RPMI7951 (cell line): ENCODE measurements around the gene SULT2A1. TPM values are rescaled to one million over a fixed set of nuclear protein-coding genes. Genes with fewer than 3 reads are reported as not detected.
"Not testable (repeated sequence)": the region's sequence is repeated elsewhere in the genome, so short reads cannot be mapped to it uniquely, and the experiment has no call there.

Experiments used
- DNase-seq: peaks from one replicate; pipeline ENCODE4 v3.0.0-alpha.2; 2012; ENCODE audit warnings: low read depth
- total RNA-seq: library from RNA; depleted of rRNA; stranded (reverse); fragments of >200 nt; shearing (Covaris generic); gene quantifications from 2 replicates; pipeline ENCODE4 v1.2.3, GENCODE V29; 2014; rRNA removed

SULT2A1 gene, protein sequence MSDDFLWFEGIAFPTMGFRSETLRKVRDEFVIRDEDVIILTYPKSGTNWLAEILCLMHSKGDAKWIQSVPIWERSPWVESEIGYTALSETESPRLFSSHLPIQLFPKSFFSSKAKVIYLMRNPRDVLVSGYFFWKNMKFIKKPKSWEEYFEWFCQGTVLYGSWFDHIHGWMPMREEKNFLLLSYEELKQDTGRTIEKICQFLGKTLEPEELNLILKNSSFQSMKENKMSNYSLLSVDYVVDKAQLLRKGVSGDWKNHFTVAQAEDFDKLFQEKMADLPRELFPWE
- total RNA-seq = not detected in 2 replicates

DNA sequence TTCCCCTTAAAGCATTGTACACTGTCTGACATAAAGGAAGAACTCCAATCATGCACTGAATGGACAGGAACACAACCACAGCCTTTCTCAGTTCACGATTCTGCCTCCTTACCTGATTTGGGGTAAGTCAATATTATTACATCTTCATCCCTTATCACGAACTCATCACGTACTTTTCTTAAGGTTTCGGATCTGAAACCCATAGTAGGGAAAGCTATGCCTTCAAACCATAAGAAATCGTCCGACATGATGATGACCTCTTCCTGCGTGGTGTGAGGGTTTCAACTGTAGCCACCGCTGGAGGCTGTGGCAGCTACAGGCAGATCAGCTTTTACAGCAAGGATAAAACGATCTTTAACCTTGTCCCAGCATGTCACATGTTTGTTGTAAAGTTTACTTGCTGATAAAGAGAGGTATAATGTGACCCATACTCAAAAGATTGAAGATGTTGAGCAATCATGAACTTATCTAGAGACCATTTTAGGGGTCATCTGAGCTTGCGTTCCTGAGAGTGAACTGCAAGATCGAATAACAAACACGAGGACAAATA, at the start of gene SULT2A1:
Gene SULT2A1 (minus strand): TSS at position 306 of the 550 bp plus-strand sequence. CDS start 58 bp downstream, at position 248.
- no peak for DNase-seq

- DNase-seq = not testable (repeated sequence)
Measured at GRCh38 chr19:47928581-47928980, 42.5 kb upstream of the SULT2A1 start.

DNA sequence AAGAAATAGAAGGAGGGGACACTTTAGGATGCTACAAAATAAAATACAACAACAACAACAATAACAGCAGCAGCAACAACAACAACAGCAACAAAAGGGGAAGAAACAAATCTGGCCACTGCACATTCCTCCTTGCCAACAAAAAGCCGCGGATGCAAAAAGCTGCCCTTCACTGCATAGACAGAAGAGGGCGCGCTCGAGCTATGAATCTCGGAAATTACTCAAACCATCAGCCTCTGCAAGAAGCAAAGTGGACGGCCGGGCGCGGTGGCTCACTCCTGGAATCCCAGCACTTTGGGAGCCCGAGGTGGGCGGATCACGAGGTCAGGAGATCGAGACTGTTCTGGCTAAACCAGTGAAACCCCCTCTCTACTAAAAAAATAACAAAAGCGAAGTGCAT, 34.0 kb upstream of the SULT2A1 start:
- DNase-seq = not testable (repeated sequence)

DNA sequence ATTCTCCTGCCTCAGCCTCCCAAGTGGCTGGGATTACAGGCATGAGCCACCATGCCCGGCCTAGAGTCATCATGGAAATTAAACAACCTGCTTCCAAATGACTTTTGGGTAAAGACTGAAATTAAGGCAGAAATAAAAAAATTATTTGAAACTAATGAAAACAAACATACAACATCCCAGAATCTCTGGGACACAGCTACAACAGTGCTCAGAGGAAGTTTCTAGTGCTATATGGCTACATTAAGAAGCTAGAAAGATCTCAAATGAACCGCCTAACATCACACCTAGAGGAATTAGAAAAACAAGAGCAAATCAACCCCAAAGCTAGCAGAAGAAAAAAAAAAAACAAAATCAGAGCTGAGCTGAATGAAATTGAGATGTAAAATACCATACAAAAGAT, 24.1 kb upstream of the SULT2A1 start:
- DNase-seq = not testable (repeated sequence)

GRCh38 chr19:47909350-47909749, 23.2 kb upstream of the SULT2A1 start:
- not testable (repeated sequence) for DNase-seq

DNA sequence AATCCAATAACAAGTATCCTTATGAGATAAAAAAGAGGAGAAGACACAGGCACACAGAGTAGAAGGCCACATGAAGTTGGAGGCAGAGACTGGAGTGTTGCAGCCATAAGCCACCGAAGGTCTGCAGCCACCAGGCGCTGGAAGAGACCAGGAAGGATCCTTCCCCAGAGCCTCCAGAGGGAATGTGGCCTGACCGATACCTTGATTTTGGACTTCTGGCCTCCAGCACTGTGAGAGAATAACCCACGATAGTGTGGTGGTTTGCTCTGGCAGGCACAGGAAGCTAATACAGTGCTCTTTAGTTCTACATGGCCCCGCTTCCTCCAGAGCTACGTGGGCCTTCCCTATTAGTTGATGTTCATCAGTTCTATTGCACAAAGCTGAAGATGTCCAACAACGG, 15.3 kb upstream of the SULT2A1 start:
- DNase-seq = no peak

DNA sequence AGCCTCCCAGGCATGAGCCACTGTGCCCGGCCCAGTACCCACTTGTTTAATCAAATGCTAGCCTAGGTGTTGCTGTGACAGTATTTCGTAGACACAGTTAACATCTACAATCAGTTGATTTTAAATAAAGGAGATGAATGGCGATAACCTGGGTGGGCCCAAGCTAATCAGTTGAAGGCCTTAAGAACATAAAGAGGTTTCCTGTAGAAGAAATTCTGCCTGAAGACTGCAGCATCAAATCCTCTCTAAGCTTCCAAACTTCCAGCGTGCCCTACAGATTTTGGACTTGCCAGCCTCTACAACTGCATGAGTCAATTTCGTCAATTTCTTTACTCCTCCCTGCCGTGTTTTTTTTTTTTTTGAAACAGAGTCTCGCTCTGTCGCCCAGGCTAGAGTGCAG, 13.2 kb upstream of the SULT2A1 start:
- no peak for DNase-seq

DNA sequence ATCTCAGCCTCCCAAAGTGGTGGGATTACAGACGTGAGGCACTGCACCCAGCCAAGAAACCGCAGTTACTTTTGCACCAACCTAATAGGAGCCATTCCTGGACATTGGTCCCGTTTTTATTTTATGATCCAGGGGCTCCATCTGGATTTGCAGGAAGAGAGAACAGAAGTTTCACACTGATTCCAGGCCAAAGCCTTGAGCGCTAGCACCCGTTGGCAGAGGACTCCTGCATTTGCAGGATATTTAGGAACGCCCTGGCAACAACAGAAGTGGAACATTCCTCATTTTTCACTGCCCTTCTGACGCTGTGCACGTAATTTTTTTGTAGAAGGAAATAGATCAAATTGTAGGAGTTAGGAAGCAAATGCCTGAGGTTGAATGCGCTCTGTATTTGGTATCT, 11.7 kb upstream of the SULT2A1 start:
- no peak for DNase-seq

DNA sequence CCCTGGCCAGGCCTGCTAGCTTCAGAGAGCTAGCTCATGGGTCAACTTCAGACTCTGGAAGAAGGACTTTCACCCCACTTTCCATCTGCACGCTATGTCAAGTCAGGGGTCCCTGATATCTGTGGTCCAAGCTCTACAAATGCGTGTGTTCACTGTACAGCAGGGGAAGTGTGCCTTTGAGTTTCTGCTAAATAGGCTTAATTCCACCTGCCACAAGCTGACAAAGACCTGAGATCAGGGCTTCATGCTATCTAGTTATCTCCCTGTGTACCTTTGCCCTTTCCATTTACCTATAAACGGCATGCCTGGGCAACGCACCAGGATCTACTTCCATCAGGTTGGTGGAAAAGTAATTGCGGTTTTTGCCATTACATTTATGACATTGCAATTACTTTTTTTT, 10.7 kb upstream of the SULT2A1 start:
- no peak for DNase-seq

- no peak for DNase-seq
Measured at GRCh38 chr19:47896019-47896418, 9.9 kb upstream of the SULT2A1 start.

GRCh38 chr19:47895165-47895782, 9.2 kb upstream of the SULT2A1 start:
- no peak for DNase-seq

DNA sequence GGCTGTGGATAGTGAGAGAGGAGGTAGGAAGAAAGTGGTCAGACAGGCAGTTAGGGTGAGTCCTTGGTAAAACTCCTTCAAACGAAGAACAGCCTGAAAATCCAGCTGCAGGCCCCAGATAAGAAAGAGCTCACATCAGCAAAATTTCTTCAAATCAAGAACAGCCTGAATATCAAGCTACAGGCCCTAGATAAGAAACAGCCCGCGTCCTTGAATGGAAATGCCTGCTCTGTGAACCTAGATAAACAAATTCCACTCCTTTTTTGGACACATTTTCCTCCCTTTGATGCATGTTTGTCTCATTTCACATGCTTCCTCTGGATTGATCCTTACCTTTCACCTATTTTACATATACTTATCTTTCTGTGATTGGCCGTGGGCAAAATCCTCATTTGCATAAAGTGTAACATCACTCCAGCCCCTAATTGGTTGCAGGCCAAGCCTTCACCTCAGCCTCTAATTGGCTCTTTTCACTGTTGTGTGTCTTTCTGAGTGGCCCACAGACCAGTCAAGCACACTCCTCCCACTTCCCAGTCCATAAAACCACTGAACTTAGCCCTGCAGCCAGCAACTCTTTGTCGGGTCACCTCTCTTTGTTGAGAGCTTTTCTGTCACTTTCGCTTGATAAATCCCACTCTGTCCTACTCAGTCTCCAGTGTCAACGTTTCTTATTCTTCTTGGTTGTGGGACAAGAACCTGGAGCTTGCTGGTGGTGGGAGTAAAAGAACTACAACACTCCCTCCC, 6.0 kb upstream of the SULT2A1 start:
- DNase-seq = no peak

GRCh38 chr19:47891622-47891922, 5.5 kb upstream of the SULT2A1 start:
- DNase-seq = peak; percentile 53

- DNase-seq = no peak
Measured at GRCh38 chr19:47890865-47891621, 4.9 kb upstream of the SULT2A1 start.

GRCh38 chr19:47885067-47885463, 1.1 kb downstream of the SULT2A1 start:
- DNase-seq = no peak

GRCh38 chr19:47882890-47883289, 3.2 kb downstream of the SULT2A1 start:
- DNase-seq = no peak

GRCh38 chr19:47881757-47882156, 4.4 kb downstream of the SULT2A1 start:
- no peak for DNase-seq

DNA sequence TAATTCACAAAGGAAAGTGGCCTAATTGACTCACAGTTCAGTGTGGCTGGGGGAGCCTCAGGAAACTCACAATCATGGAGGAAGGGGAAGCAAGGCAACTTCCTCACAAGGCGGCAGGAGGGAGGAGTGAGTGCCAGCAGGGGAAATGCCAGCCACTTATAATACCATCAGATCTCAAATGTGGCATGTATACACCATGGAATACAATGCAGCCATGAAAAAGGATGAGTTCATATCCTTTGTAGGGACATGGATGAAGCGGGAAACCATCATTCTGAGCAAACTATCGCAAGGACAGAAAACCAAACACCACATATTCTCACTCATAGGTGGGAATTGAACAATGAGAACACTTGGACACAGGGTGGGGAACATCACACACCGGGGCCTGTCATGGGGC, 6.7 kb downstream of the SULT2A1 start:
- DNase-seq = not testable (repeated sequence)

GRCh38 chr19:47878906-47879305, 7.2 kb downstream of the SULT2A1 start:
- DNase-seq = no peak

DNA sequence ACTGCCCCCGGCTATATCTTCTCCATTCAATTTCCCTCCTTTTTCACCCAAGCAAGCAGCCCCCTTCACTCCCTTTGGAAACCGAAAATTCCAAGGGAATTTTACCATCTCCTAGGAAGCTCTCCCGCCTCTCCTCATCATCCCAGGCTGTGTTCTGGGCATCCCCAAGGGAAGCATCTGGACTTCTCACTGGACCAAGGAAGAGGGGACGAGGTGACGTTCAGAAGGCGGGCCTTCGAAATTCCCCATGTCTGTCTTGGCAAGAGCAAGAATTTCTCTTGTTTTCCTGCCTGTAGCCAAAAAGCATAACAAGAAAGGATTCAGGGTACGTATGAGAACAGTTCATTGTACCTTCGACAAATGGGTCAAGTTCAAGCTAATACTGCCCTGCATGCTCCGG, 20.9 kb downstream of the SULT2A1 start:
- DNase-seq = no peak

- DNase-seq = peak; percentile 69
Measured at GRCh38 chr19:47863514-47863936, 22.6 kb downstream of the SULT2A1 start.

DNA sequence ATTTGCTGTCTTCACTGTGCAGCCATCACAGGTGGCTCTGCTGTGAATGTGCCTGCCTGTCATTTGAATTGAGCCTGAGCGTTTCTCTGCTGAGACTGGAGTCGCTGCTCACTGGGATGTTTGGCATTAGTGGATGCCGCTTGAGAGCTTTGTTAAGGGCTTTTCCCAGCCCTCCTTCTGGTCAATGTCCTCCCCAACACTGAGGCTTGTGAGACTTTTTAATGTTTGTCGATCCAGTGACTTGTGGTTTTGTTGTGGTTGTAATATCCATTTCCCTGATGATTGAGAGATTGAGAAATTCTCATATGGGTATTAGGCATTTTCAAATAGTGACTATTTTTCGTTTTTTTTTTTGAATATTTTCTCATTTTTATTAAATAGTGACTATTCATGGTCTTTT, 24.5 kb downstream of the SULT2A1 start:
- DNase-seq = no peak
